Neuronal stem cell (in vitro differentiated cells): Measurements from ENCODE around the gene MRPL37.

Source experiments
- DNase-seq: peaks from one replicate; pipeline ENCODE4 v3.0.0-alpha.2; 2013; ENCODE audit warnings: low spot score
- H2AFZ ChIP-seq: one replicate; pipeline ENCODE4 v1.6.1; 2013; ENCODE audit warnings: mild to moderate bottlenecking, low read length, inconsistent platforms
- H2AK5ac ChIP-seq: 2 replicates; pipeline ENCODE4 v1.6.1; 2013; ENCODE audit warnings: low read depth, mild to moderate bottlenecking, inconsistent platforms, low read length, moderate library complexity, mixed read lengths
- H2BK120ac ChIP-seq: 2 replicates; pipeline ENCODE4 v1.6.1; 2013; ENCODE audit warnings: low read depth, mild to moderate bottlenecking, inconsistent platforms, low read length, moderate library complexity, mixed read lengths
- H2BK12ac ChIP-seq: one replicate; pipeline ENCODE4 v1.6.1; 2013; ENCODE audit warnings: low read length, inconsistent platforms
- H2BK15ac ChIP-seq: 2 replicates; pipeline ENCODE4 v1.6.1; 2013; ENCODE audit warnings: mild to moderate bottlenecking, low read length, inconsistent platforms, mixed read lengths
- H2BK5ac ChIP-seq: one replicate; pipeline ENCODE4 v1.6.1; 2013; ENCODE audit warnings: inconsistent platforms, mild to moderate bottlenecking, low read length, moderate library complexity
- H3K14ac ChIP-seq: one replicate; pipeline ENCODE4 v1.6.1; 2013; ENCODE audit warnings: low read length, inconsistent platforms
- H3K18ac ChIP-seq: 2 replicates; pipeline ENCODE4 v1.6.1; 2013; ENCODE audit warnings: low read length, inconsistent platforms
- H3K23ac ChIP-seq: 2 replicates; pipeline ENCODE4 v1.6.1; 2013; ENCODE audit warnings: low read depth, mild to moderate bottlenecking, mixed read lengths, low read length, inconsistent platforms; ENCODE audit not compliant: poor library complexity
- H3K27ac ChIP-seq: replicated peaks from 3 replicates; pipeline ENCODE4 v1.5.1; 2013; ENCODE audit warnings: low read length, inconsistent platforms
- H3K27me3 ChIP-seq, 3 experiments: 2 replicates each; pipeline ENCODE4 v1.6.1; 2013; ENCODE audit warnings: low read length in 3 of 3, mild to moderate bottlenecking in 2 of 3, inconsistent platforms in 1 of 3, low read depth in 1 of 3, mixed read lengths in 1 of 3, moderate library complexity in 1 of 3; ENCODE audit not compliant: control insufficient read depth in 3 of 3, insufficient read depth in 3 of 3
- H3K36me3 ChIP-seq, 2 donors: replicated peaks in 1 of 2; 2 replicates each; pipeline ENCODE4 v1.6.1; 2013; ENCODE audit warnings: low read length in 2 of 2; ENCODE audit not compliant: control insufficient read depth in 2 of 2, insufficient read depth in 2 of 2
- H3K4ac ChIP-seq: 2 replicates; pipeline ENCODE4 v1.6.1; 2013; ENCODE audit warnings: inconsistent platforms, mild to moderate bottlenecking, low read length, moderate library complexity
- H3K4me1 ChIP-seq, 2 donors: 1 replicate in 1 of 2; 2 replicates in 1 of 2; pipeline ENCODE4 v1.6.1; 2013; ENCODE audit warnings: low read length in 2 of 2, low read depth in 1 of 2; ENCODE audit not compliant: control insufficient read depth in 2 of 2, insufficient read depth in 1 of 2
- H3K4me2 ChIP-seq: one replicate; pipeline ENCODE4 v1.6.1; 2013; ENCODE audit warnings: mild to moderate bottlenecking, low read length, inconsistent platforms; ENCODE audit not compliant: insufficient read depth, poor library complexity, severe bottlenecking
- H3K4me3 ChIP-seq, 2 donors: 2 replicates each; pipeline ENCODE4 v1.5.1; 2013; ENCODE audit warnings: low read length in 2 of 2, mild to moderate bottlenecking in 2 of 2, inconsistent platforms in 1 of 2, moderate library complexity in 1 of 2
- H3K79me1 ChIP-seq: one replicate; pipeline ENCODE4 v1.6.1; 2013; ENCODE audit warnings: low read depth, mild to moderate bottlenecking, inconsistent platforms, low read length, moderate library complexity
- H3K9ac ChIP-seq: one replicate; pipeline ENCODE4 v1.6.1; 2013; ENCODE audit warnings: mild to moderate bottlenecking, low read depth, low read length, inconsistent platforms; ENCODE audit not compliant: poor library complexity
- H3K9me3 ChIP-seq, 2 donors: replicated peaks in 1 of 2; 2 replicates each; pipeline versions ENCODE3 to v1.6.1; 2013; ENCODE audit warnings: low read length in 2 of 2, mild to moderate bottlenecking in 2 of 2, inconsistent platforms in 1 of 2, low read depth in 1 of 2, mixed read lengths in 1 of 2, moderate library complexity in 1 of 2; ENCODE audit not compliant: control insufficient read depth in 2 of 2, insufficient read depth in 1 of 2
- H4K8ac ChIP-seq: one replicate; pipeline ENCODE4 v1.6.1; 2013; ENCODE audit warnings: low read depth, mild to moderate bottlenecking, inconsistent platforms, low read length, moderate library complexity
- H4K91ac ChIP-seq: one replicate; pipeline ENCODE4 v1.6.1; 2013; ENCODE audit warnings: low read length, low read depth, mild to moderate bottlenecking, inconsistent platforms; ENCODE audit not compliant: poor library complexity
- WGBS, 2 donors: extraction: QIAGEN DNeasy Blood & Tissue Kit; methylation state at CpG; one replicate each; pipeline ENCODE4 v1.1.7; 2013; ENCODE audit warnings: missing lambda C conversion rate in 2 of 2, mixed read lengths in 1 of 2; ENCODE audit not compliant: insufficient read length in 2 of 2, insufficient replicate concordance in 1 of 2; ENCODE audit errors: extremely low coverage in 2 of 2; 5-methylcytosine and 5-hydroxymethylcytosine counted together

Gene MRPL37

GRCh38 chr1:54176621-54177327 lies 23.2 kb upstream of the MRPL37 start:
- no peak overlapping the region for H2AFZ ChIP-seq
- H2BK15ac ChIP-seq, result no peak overlapping the region
- no peak overlapping the region for H3K4ac ChIP-seq
- no peak overlapping the region for H3K27ac ChIP-seq
- H4K91ac ChIP-seq, result no peak overlapping the region
- H3K79me1 ChIP-seq, result peaks cover 2% of the 10 kb centered on the region
- H3K4me3 ChIP-seq, result no peak overlapping the region
- H4K8ac ChIP-seq, result no peak overlapping the region
- H3K27me3 ChIP-seq, result no peaks in the 10 kb centered on the region
- H3K23ac ChIP-seq, result no peak overlapping the region
- no peak overlapping the region for H3K14ac ChIP-seq
- no peak overlapping the region for H2BK5ac ChIP-seq
- no peak overlapping the region for H3K4me2 ChIP-seq
- no peaks in the 10 kb centered on the region for H3K9me3 ChIP-seq
- WGBS, 2 donors, result no CpG with 5 or more reads among the region's 6 CpGs
- H2AK5ac ChIP-seq, result no peak overlapping the region
- H3K36me3 ChIP-seq, result peaks cover 0 to under 1% of the 10 kb centered on the region in 2 donors
- peaks cover 11 to 19% of the 10 kb centered on the region in 2 donors for H3K4me1 ChIP-seq
- H3K9ac ChIP-seq, result no peak overlapping the region
- peak overlapping the region; percentile 61 for H3K18ac ChIP-seq
- H2BK120ac ChIP-seq, result no peak overlapping the region
- H2BK12ac ChIP-seq, result no peak overlapping the region
- DNase-seq, result no peak

- Histone ChIP-seq H3K36me3 (peaks cover 3 to 6% of the 10 kb centered on the region in 2 donors), H3K9me3 (no peaks in the 10 kb centered on the region)
Observed at GRCh38 chr1:54177726-54178125, 22.2 kb upstream of the MRPL37 start.

GRCh38 chr1:54178296-54179070 lies 21.5 kb upstream of the MRPL37 start:
- Histone ChIP-seq H3K4me2 (no peak overlapping the region), H4K8ac (no peak overlapping the region), H2BK5ac (no peak overlapping the region), H3K23ac (no peak overlapping the region), H3K9ac (no peak overlapping the region), H3K18ac (no peak overlapping the region), H4K91ac (no peak overlapping the region), H3K9me3 (no peaks in the 10 kb centered on the region), H3K36me3 (peaks cover 3 to 6% of the 10 kb centered on the region in 2 donors), H2AK5ac (peak overlapping the region; percentile 15), H3K14ac (no peak overlapping the region), H3K4me3 (no peak overlapping the region), H2AFZ (no peak overlapping the region), H3K4ac (no peak overlapping the region), H3K79me1 (peaks cover 2% of the 10 kb centered on the region), H3K4me1 (peaks cover 9% of the 10 kb centered on the region in 2 donors), H3K27ac (no peak overlapping the region), H2BK12ac (no peak overlapping the region), H3K27me3 (no peaks in the 10 kb centered on the region), H2BK120ac (no peak overlapping the region), H2BK15ac (no peak overlapping the region)
- no peak for DNase-seq
- WGBS, 2 donors, result no CpG with 5 or more reads among the region's 9 CpGs

More at GRCh38 chr1:54177726-54178125, 22.2 kb upstream of the MRPL37 start:
- no peak overlapping the region for H3K27ac ChIP-seq
- H3K4me1 ChIP-seq, result peaks cover 11 to 16% of the 10 kb centered on the region in 2 donors
- H2BK5ac ChIP-seq, result no peak overlapping the region
- no peaks in the 10 kb centered on the region for H3K27me3 ChIP-seq
- no peak for DNase-seq
- peak overlapping the region in 1 of 2 donors; percentile 8 for H3K4me3 ChIP-seq
- H3K4me2 ChIP-seq, result no peak overlapping the region
- no peak overlapping the region for H2AK5ac ChIP-seq
- H3K18ac ChIP-seq, result no peak overlapping the region
- H3K9ac ChIP-seq, result no peak overlapping the region
- no CpG with 5 or more reads among the region's 8 CpGs for WGBS, 2 donors
- H2BK12ac ChIP-seq, result no peak overlapping the region
- no peak overlapping the region for H3K14ac ChIP-seq
- no peak overlapping the region for H2BK15ac ChIP-seq
- H4K91ac ChIP-seq, result no peak overlapping the region
- H2BK120ac ChIP-seq, result no peak overlapping the region
- H2AFZ ChIP-seq, result no peak overlapping the region
- peaks cover 2% of the 10 kb centered on the region for H3K79me1 ChIP-seq
- H4K8ac ChIP-seq, result no peak overlapping the region
- no peak overlapping the region for H3K4ac ChIP-seq
- no peak overlapping the region for H3K23ac ChIP-seq

GRCh38 chr1:54180701-54181360 lies 19.1 kb upstream of the MRPL37 start:
- no peak overlapping the region for H3K27ac ChIP-seq
- H3K18ac ChIP-seq, result no peak overlapping the region

More at GRCh38 chr1:54180701-54181360, 19.1 kb upstream of the MRPL37 start:
- Histone ChIP-seq H4K91ac (no peak overlapping the region), H2BK12ac (no peak overlapping the region), H4K8ac (no peak overlapping the region), H3K79me1 (no peaks in the 10 kb centered on the region), H3K14ac (no peak overlapping the region), H2AK5ac (no peak overlapping the region), H3K9me3 (peaks cover 0 to 2% of the 10 kb centered on the region in 2 donors), H2BK15ac (no peak overlapping the region), H3K23ac (no peak overlapping the region), H3K27me3 (no peaks in the 10 kb centered on the region), H3K9ac (no peak overlapping the region), H3K4me1 (peaks cover 0 to 1% of the 10 kb centered on the region in 2 donors), H2BK120ac (no peak overlapping the region), H3K4ac (no peak overlapping the region), H3K4me3 (no peak overlapping the region), H2BK5ac (no peak overlapping the region), H3K4me2 (no peak overlapping the region), H2AFZ (no peak overlapping the region), H3K36me3 (peaks cover 3 to 6% of the 10 kb centered on the region in 2 donors)
- no CpG with 5 or more reads among the region's 5 CpGs for WGBS, 2 donors
- DNase-seq, result no peak
